Ramos (cell line): Measurements from ENCODE around the gene WSB2.
"Not testable (repeated sequence)": the region's sequence is repeated elsewhere in the genome, so short reads cannot be mapped to it uniquely, and the experiment has no call there.

Experiments
- in situ Hi-C: fragments of 300-500 bp; cut with MboI; formaldehyde crosslinking; loops from one replicate; pipeline ENCODE4 v1.14.3; 2022; ENCODE audit warnings: low sequenced_read_pairs; ENCODE audit not compliant: unreplicated experiment

The WSB2 gene

GRCh38 chr12:118010903-118011302 lies 50.1 kb downstream of the WSB2 start:
- in situ Hi-C loops = no loop called here

GRCh38 chr12:117999806-118000205 lies 61.2 kb downstream of the WSB2 start:
- in situ Hi-C loops = not testable (repeated sequence)

GRCh38 chr12:117998719-117999118 lies 62.3 kb downstream of the WSB2 start:
- in situ Hi-C loops = no loop called here

GRCh38 chr12:117994551-117995438 lies 66.2 kb downstream of the WSB2 start:
- in situ Hi-C loops = no loop called here

- in situ Hi-C loops = no loop called here
These were observed 74.1 kb downstream of the WSB2 start for GRCh38 chr12:117986705-117987469.

GRCh38 chr12:117985182-117985581 lies 75.8 kb downstream of the WSB2 start:
- in situ Hi-C loops = no loop called here
